OCI-LY3 (cell line): Measurements from ENCODE around the gene SRD5A1.

ENCODE experiments used
- CTCF ChIP-seq: fragments of 200-600, 300-600 bp; sonication (generic); IDR thresholded peaks from 2 replicates; pipeline ENCODE4 v1.5.1; 2014; ENCODE audit warnings: antibody characterized with exemption, low read length, low read depth
- EZH2phosphoT487 ChIP-seq: fragments of 200-600 bp; shearing (Covaris generic); IDR thresholded peaks from 2 replicates; pipeline ENCODE4 v1.6.1; 2018; ENCODE audit warnings: antibody characterized with exemption, mixed run types, low read depth

DNA sequence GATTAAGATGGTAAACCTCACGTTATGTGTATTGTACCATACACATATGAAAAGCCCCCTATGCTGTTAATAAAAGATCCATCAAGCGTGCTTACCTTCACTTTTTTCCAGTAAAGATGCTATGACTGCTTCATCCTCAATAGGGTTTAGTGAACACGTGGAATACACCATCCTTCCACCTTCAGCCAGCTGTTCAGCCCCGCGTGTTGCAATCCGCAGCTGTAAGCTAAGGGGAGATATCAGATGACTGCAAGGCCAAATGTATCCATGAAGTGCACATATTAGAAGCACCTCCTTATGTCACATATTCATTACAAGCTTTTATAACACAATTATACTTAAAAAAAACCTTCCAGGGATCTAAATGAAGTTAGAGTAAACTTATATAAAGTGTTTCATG lies 16.6 kb upstream of the SRD5A1 start:
- TF ChIP-seq CTCF (no peak), EZH2phosphoT487 (no peak)
